ENCODE results near the gene TTK. TPM values are rescaled to one million over a fixed set of nuclear protein-coding genes. Genes with fewer than 3 reads are reported as not detected.

The TTK gene
- total and polyA plus RNA-seq, 12 donors, result 0.12 to 10.6 (median 1.0) TPM

DNA sequence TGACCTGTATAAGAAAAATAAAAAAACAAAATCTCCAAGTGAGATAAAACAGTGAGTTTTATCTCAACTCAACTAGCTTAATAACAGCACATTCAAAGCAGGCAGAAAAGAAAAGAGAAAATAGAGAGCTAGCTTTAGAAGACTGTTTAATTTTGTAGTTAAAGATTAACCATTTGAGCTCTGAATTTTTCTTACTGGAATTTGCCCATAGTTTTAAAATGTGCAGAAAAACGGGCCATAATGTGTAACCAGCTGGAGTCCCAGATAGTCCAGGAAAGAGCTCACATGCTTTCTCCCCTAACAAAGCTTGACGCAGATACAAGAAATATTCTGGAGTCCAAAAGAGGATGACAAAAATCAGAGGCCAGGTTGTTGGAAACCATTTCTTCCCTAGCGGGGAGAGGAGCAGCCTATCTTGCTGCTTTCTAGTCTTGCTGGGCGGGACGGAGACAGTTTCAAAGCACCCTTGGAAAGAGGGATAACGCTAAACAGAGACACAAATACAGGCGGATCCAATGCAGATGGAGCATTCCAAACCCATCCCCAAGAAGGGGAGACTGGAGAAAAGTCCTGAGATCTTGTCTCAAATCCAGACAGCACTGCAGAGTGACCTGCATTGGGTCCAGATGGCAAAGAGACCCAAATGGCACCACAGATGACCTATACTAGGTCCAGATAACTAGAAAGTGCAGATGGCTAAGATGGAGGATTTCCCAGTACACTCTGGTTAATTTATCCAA lies 16.1 kb downstream of the TTK start:
- Histone ChIP-seq H3K4me1 (replicated peaks in 1 of 2) (no peaks in the 10 kb centered on the region), H3K36me3 (replicated peaks in 1 of 2) (no peaks in the 10 kb centered on the region), H3K27ac (no peak overlapping the region), H3K4me3 (no peak overlapping the region), H3K27me3 (no peaks in the 10 kb centered on the region), H3K9me3 (replicated peaks in 1 of 3) (no peaks in the 10 kb centered on the region)
- TF ChIP-seq POLR2A (IDR thresholded peaks at IDR 0.05) (no peak), CTCF (IDR thresholded peaks at IDR 0.05) (no peak)
- WGBS, 4 donors, result 94 to 99% (median 97%) methylated on average over 7 of the region's 7 CpGs
- no peak for DNase-seq
- intact Hi-C loops (cut with DNase I), result no loop called here

GRCh38 chr6:80021131-80021530 lies 16.7 kb downstream of the TTK start:
- H3K27ac ChIP-seq, result no peak overlapping the region
- intact Hi-C loops (cut with DNase I), result no loop called here
- no peak for DNase-seq
- 95 to 97% (median 96%) methylated on average over 3 of the region's 3 CpGs for WGBS, 4 donors
- no peaks in the 10 kb centered on the region for H3K4me1 ChIP-seq (replicated peaks in 1 of 2)
- H3K4me3 ChIP-seq, result no peak overlapping the region
- H3K27me3 ChIP-seq, result no peaks in the 10 kb centered on the region
- no peak for TF ChIP-seq POLR2A (IDR thresholded peaks at IDR 0.05)
- TF ChIP-seq CTCF (IDR thresholded peaks at IDR 0.05), result no peak
- H3K36me3 ChIP-seq (replicated peaks in 1 of 2), result no peaks in the 10 kb centered on the region
- H3K9me3 ChIP-seq (replicated peaks in 1 of 3), result no peaks in the 10 kb centered on the region

GRCh38 chr6:80021591-80021990 lies 17.1 kb downstream of the TTK start:
- Histone ChIP-seq H3K27ac (no peak overlapping the region), H3K4me3 (no peak overlapping the region), H3K27me3 (no peaks in the 10 kb centered on the region), H3K9me3 (replicated peaks in 1 of 3) (no peaks in the 10 kb centered on the region), H3K36me3 (replicated peaks in 1 of 2) (no peaks in the 10 kb centered on the region), H3K4me1 (replicated peaks in 1 of 2) (no peaks in the 10 kb centered on the region)
- TF ChIP-seq POLR2A (IDR thresholded peaks at IDR 0.05), result no peak
- DNase-seq, result no peak
- intact Hi-C loops (cut with DNase I), result no loop called here
- WGBS, 4 donors, result 92 to 96% (median 95%) methylated on average over 3 of the region's 3 CpGs

DNA sequence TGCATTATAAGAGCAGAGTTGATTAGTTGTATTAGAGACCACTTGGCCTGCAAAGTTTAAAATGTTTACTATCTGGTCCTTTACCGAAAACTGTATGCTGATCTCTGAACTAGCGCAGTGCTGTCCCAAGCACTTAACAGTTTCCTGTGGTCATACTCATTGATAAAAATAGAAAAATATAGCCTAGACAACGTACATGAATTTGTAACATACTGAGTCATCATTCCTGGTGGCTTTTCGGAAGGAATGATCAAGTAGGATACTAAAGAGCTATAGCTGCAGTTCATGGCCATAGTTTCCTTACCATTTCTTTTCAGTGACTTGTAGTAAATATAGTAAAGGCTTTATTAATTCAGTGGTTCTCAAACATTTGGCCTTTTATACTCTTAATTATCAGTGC lies 18.4 kb downstream of the TTK start:
- Histone ChIP-seq H3K4me3 (no peak overlapping the region), H3K27ac (no peak overlapping the region), H3K9me3 (replicated peaks in 1 of 3) (no peaks in the 10 kb centered on the region), H3K4me1 (replicated peaks in 1 of 2) (no peaks in the 10 kb centered on the region), H3K36me3 (replicated peaks in 1 of 2) (no peaks in the 10 kb centered on the region), H3K27me3 (no peaks in the 10 kb centered on the region)
- no peak for TF ChIP-seq CTCF (IDR thresholded peaks at IDR 0.05)
- no peak for TF ChIP-seq POLR2A (IDR thresholded peaks at IDR 0.05)
- intact Hi-C loops (cut with DNase I), result no loop called here
- no peak for DNase-seq
- 76 to 95% (median 84%) methylated on average over 4 of the region's 4 CpGs for WGBS, 4 donors

DNA sequence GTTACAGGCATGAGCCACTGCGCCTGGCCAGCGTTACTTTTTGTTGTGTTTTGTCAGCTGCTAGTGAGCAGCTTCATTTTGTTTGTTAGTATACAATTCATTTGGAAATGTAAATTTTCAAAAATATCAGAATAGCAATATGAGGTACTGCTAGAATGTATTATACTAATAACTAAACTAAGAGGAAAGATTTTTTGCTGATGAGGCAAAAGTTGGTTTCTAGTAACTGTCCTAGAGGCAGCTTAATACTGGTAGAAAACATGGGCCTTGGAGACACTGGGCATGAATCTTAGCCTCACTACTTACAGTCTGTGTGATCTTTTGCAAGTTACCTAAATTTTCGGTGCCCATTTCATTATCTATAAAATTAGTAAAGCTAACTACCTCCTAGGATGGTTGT lies 24.1 kb downstream of the TTK start:
- Histone ChIP-seq H3K9me3 (replicated peaks in 1 of 3) (no peaks in the 10 kb centered on the region), H3K4me3 (no peak overlapping the region), H3K27ac (no peak overlapping the region), H3K4me1 (replicated peaks in 1 of 2) (no peaks in the 10 kb centered on the region), H3K36me3 (replicated peaks in 1 of 2) (no peaks in the 10 kb centered on the region), H3K27me3 (no peaks in the 10 kb centered on the region)
- TF ChIP-seq CTCF (IDR thresholded peaks at IDR 0.05) (no peak), POLR2A (IDR thresholded peaks at IDR 0.05) (no peak)
- no peak for DNase-seq
- WGBS, 4 donors, result 82 to 99% (median 91%) methylated on average over 3 of the region's 3 CpGs
- intact Hi-C loops (cut with DNase I), result no loop called here
